ENCODE results near the gene BBS1.
"Not testable (repeated sequence)": the region's sequence is repeated elsewhere in the genome, so short reads cannot be mapped to it uniquely, and the experiment has no call there.

BBS1 gene

DNA sequence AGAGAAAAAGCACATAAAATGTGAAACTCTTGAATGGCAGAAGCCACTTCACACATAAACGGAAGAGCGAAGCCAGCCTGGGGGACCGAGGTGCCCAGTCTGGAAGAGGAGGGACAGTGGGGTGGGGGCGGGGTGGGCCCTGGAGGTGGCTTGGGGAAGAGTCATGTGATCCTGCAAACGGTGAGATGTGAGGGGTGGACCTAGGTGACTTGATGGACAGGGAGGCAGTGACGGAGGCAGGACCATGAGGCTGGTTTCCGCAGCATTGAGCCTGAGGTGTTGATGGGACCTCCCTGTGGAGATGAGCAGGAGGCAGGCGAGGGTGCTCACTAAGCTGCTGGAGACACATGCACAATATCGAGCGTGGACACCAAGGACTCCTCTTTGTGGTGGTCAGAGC is 18.6 kb downstream of the BBS1 start:
- DNase-seq = no peak

GRCh38 chr11:66529655-66530054 is 19.2 kb downstream of the BBS1 start:
- no peak for DNase-seq

- DNase-seq = no peak
Observed at GRCh38 chr11:66530927-66531709, 20.7 kb downstream of the BBS1 start.

DNA sequence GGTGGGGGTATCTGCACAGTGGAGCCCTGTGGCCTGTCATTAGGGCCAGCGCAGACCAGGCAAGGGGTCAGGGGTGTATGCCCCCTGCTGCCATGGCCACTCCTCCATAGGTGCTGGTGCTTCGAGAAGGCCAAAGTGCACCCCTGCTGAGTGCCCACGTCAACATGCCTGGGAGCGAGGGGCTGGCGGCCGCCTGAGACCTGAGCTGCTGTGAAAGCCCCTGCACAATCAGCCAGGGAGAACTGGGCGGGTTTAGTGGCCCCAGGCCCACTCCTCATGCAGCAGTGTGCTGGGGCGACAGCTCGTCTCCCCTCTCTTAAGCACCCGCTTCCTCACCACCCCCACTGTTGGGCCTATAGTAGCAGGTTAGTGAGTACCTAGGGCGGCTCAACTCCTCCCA is 21.4 kb downstream of the BBS1 start:
- DNase-seq = no peak

GRCh38 chr11:66532784-66533183 is 22.3 kb downstream of the BBS1 start:
- DNase-seq = no peak

- no peak for DNase-seq
Observed at GRCh38 chr11:66539170-66539869, 28.9 kb downstream of the BBS1 start.

DNA sequence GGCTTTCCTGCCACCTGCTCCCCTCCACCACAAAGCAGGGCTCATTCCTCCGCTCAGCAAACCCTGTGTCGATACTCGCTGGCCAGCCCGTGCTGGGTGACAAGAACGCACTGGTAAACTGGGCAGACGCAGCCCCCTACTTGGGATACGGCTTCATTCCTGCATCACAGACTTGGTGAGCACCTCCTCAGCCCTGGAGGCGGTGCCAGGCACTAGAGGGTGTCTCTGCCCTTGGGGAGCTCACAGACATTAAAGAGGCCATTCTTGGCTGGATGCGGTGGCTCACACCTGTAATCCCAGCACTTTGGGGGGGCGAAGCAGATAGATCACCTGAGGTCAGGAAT is 29.4 kb downstream of the BBS1 start:
- DNase-seq = no peak

DNA sequence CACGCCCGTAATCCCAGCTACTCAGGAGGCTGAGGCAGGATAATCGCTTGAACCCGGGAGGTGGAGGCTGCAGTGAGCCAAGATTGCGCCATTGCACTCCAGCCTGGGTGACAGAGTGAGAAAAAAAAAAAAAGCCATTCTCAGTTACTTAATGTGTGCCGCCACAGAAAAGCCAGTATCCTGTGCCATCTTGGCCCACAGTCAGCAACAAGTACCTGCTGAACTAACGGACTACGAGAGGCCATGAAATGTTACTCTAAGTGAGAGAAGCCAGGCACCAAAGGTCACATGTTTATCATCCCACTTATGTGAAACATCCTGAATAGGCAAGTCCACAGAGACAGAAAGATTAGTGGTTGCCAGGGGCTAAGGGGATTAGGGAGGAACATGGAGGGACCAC is 30.2 kb downstream of the BBS1 start:
- DNase-seq = not testable (repeated sequence)

DNA sequence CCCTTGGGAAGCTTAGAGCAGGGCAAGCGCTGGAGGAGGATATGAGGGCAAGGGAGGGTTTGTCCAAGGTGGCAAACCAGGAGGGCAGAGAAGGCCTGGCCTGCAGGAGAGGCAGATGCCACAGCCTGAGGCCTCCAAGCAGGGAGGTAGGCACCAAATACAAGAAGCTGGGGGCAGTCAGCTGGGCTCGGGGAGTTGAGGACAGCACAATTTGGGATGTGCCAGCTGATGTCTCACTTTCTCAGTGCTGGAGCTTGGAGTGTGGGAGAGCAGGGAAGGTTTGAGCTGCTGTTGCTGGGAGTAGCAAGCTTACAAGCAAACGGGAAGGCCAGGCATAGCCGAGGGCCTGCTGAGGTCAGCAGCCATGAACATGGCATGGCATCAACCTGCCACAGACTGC is 31.5 kb downstream of the BBS1 start:
- DNase-seq = no peak

GRCh38 chr11:66542362-66542761 is 31.9 kb downstream of the BBS1 start:
- DNase-seq = peak; percentile 43

GRCh38 chr11:66543263-66544107 is 33.0 kb downstream of the BBS1 start:
- peak; percentile 26 for DNase-seq

DNA sequence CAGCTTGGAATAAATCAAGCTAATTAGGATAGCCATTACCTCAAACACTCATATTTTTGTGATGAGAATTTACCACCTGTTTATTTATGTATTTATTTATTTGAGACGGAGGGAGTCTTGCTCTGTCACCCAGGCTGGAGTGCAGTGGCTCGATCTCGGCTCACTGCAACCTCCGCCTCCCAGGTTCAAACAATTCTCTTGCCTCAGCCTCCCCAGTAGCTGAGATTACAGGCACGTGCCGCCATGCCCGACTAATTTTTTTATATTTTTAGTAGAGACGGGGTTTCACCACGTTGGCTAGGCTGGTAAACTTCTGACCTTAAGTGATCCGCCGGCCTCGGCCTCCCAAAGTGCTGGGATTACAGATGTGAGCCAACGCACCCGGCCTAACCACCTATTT is 34.5 kb downstream of the BBS1 start:
- DNase-seq = not testable (repeated sequence)

DNA sequence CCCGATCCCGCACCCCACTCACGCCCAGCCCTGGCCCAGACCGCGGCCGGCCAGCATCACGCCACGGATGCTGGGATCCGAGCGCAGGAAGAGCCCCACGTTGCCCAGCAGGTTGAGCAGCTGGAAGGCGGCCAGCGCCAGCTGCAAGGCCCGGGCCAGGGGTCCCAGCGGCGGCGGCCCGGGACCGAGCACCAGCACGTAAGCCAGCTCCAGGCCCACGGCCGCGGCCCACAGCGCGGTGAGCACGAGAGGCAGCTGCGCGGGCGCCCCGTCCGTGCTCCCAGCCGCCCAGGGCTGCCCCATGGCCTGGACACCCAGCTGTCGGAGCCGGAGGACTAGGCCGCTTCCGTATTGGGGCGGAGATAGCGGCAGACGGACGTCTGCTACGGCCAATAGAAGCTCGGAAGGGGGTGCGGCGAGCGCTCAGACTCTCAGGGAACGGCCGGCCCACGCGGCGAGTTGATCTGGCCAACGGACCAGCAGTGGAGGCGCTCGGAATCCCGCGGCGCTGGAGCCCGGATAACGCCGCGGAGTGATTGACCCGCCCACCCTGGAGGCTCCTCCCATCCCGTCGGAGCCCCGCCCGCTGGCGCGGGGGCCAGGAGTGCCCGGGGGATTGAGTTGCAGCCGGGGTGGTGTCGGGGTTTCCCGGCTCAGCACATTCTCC is 35.4 kb downstream of the BBS1 start, which contains the start of gene ZDHHC24:
Gene ZDHHC24 (minus strand): TSS at position 348 of the 667 bp plus-strand sequence. CDS start 45 bp downstream, at position 303.
- peak; percentile 98 for DNase-seq

DNA sequence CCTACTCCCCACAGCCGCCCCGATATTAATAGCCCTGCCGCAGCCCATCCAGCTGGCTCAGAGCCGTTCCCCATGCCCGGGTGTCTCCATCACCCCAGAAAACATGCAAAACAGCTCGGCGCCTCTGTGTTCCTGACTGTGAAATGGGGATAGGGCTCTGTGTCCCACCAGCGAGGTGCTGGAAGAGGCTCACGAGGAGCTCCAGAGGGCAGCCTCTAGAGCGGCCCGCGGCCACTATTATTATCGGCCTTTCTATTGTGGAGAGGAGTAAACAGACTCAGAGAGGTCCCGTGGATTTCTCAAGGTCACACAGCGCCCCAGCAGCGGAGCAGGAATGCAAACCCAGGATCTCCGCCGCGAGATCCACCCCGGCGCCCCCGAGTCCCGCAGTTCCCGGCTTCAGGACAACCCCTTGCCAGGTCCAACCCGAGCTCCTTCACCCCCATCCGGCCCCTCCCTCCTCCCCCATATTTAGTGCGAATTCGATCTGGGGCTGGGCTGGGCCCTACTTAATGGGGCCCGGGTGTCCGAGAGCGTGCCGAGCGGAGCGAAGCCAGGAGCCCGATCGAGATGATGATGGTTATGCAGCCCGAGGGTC is 36.0 kb downstream of the BBS1 start, which contains the start of gene ACTN3:
Gene ACTN3 (plus strand): TSS at position 536 of the 598 bp plus-strand sequence. CDS start 35 bp downstream, at position 571.
- DNase-seq = peak; percentile 20

GRCh38 chr11:66546966-66547661 is 36.7 kb downstream of the BBS1 start:
- DNase-seq = no peak

- DNase-seq = no peak
Observed at GRCh38 chr11:66547662-66548009, 37.2 kb downstream of the BBS1 start.

DNA sequence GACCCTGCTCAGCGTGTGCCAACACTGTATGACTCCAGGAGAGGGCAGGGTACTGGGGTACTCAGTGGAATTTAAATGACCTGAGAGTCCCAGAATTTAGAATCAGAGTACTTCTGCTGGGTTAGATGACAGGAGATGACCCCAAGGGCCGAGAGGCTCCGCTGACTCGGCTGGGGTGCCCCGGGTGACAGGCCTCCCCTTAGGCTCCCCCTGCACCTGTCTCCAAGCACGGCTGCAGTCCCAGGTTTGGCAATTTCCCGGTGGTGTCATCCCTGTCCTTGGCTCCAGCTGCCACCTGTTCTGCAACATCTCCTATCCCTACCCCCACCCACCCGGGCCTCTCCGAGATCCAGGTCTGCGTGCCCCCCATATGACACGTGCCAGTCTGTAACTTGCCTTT is 37.6 kb downstream of the BBS1 start:
- DNase-seq = no peak

GRCh38 chr11:66548774-66549630 is 38.6 kb downstream of the BBS1 start:
- DNase-seq = no peak

DNA sequence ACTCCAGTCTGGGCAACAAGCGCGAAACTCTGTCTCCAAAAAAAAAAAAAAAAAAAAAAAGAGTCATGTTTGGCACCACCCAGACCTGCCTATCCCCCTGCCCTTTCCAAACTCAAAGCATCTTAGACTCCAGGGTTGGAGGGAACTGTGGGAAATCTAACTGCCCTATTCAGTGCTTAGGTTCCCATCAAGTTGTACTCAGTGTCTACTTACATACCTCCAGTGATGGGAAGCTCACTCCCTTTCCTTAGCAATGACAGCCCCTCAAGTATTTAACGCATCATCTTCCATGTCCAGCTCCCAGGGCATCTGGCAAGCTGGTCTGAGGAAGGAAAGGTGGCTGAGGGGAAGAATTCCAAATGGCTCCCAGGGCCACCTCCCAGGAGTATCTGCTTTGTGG is 39.3 kb downstream of the BBS1 start:
- no peak for DNase-seq

DNA sequence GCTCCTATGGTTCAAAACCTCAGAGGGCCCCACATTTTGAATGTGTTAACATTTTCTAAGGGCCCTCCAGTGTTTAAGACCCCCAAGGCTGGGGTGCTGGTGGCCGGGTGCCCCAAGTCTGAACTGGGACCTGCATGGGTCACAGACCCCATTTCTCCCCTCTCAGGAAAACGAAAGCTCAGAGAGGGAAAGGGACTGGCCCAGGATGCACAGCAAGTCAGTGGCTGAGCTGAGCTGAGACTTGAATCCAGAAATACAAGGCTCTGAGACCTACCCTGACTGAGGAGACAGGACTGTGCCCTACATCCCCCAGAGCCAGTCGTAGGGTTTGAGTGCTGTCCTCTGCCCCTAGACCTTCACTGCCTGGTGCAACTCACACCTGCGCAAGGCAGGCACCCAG is 40.5 kb downstream of the BBS1 start:
- no peak for DNase-seq

GRCh38 chr11:66554602-66555001 is 44.2 kb downstream of the BBS1 start:
- no peak for DNase-seq

Measured in EL (cell line).